Measurements from ENCODE around the gene TSPAN14. TPM values are rescaled to one million over a fixed set of nuclear protein-coding genes. Genes with fewer than 3 reads are reported as not detected.

The TSPAN14 gene
- total RNA-seq, 1 donor from 2014 or later, result 38.7 TPM

- intact Hi-C loops (cut with DNase I), result loop anchor here (5.0 kb wide), 2 partner anchors 45 to 135 kb away; partner anchors contain the start of gene SH2D4B
- DNase-seq (ENCODE audit: missing footprints) (no peak), ATAC-seq (no peak)
Measured at GRCh38 chr10:80582286-80582960, 128.3 kb downstream of the TSPAN14 start.

Other genes with a start within 250 kb of the TSPAN14 start
- 420 TPM for gene ANXA11, start 248.8 kb upstream of the TSPAN14 start, total RNA-seq
- 0.19 TPM for gene MAT1A, start 164.7 kb upstream of the TSPAN14 start, total RNA-seq
- gene DYDC1, start 97.6 kb upstream of the TSPAN14 start, total RNA-seq, result not detected
- not detected for gene DYDC2, start 97.5 kb upstream of the TSPAN14 start, total RNA-seq
- 102 TPM for gene PRXL2A, start 45.8 kb upstream of the TSPAN14 start, total RNA-seq
- gene SH2D4B, start 83.6 kb downstream of the TSPAN14 start, total RNA-seq, result not detected